WTC11 (cell line): ENCODE results near the gene CAMTA1. TPM values are rescaled to one million over a fixed set of nuclear protein-coding genes. Genes with fewer than 3 reads are reported as not detected.

Experiments
- ATAC-seq: fragments of 200-7000 bp; cut with Tn5 transposase; 2 replicates; pipeline ENCODE4 v1.10.0; 2021; ENCODE audit warnings: mild to moderate bottlenecking, moderate library complexity
- CTCF ChIA-PET: fragments of 300-600 bp; sonication (Branson Sonifier 250); formaldehyde crosslinking; loops from one replicate; lab custom pipeline; 2021; ENCODE audit warnings: antibody characterized with exemption; lab: Charles Lee
- POLR2A ChIA-PET: fragments of 350-600 bp; sonication (Branson Sonifier 250); formaldehyde crosslinking; loops from one replicate; lab custom pipeline; 2021; ENCODE audit warnings: antibody characterized with exemption; lab: Charles Lee
- DNase-seq: peaks from one replicate; pipeline ENCODE4 v3.0.0; 2021; ENCODE audit warnings: low spot score
- H3K27ac Mint-ChIP-seq: 2 replicates; pipeline ENCODE4 v1.8.0; 2021; ENCODE audit warnings: mixed read lengths
- H3K27me3 Mint-ChIP-seq: 2 replicates; pipeline ENCODE4 v1.8.0; 2021; ENCODE audit warnings: low read depth, mild to moderate bottlenecking, moderate library complexity, mixed read lengths
- H3K36me3 Mint-ChIP-seq: 2 replicates; pipeline ENCODE4 v1.8.0; 2021; ENCODE audit warnings: mixed read lengths
- H3K4me1 Mint-ChIP-seq: 2 replicates; pipeline ENCODE4 v1.8.0; 2022; ENCODE audit warnings: mixed read lengths
- H3K4me3 Mint-ChIP-seq: 2 replicates; pipeline ENCODE4 v1.8.0; 2021; ENCODE audit warnings: mild to moderate bottlenecking, moderate library complexity, mixed read lengths
- H3K9me3 Mint-ChIP-seq: 2 replicates; pipeline ENCODE4 v1.8.0; 2021; ENCODE audit warnings: mixed read lengths
- ATF2 ChIP-seq: sonication (generic); formaldehyde crosslinking; IDR thresholded peaks from 2 replicates; pipeline ENCODE4 v1.8.1; 2022; ENCODE audit warnings: low read depth, missing genetic modification reagents, borderline replicate concordance
- ATF3 ChIP-seq: sonication (generic); formaldehyde crosslinking; conservative IDR thresholded peaks from 2 replicates; pipeline ENCODE4 v1.8.1; 2022; ENCODE audit warnings: mild to moderate bottlenecking, missing genetic modification reagents
- ATF6 ChIP-seq: sonication (generic); formaldehyde crosslinking; IDR thresholded peaks from 2 replicates; pipeline ENCODE4 v1.8.1; 2023; ENCODE audit warnings: mild to moderate bottlenecking, missing genetic modification reagents
- ESRRA ChIP-seq: sonication (generic); formaldehyde crosslinking; IDR thresholded peaks from 2 replicates; pipeline ENCODE4 v1.8.1; 2022; ENCODE audit warnings: mild to moderate bottlenecking, missing genetic modification reagents, borderline replicate concordance
- FOXK1 ChIP-seq: sonication (generic); formaldehyde crosslinking; IDR thresholded peaks from 2 replicates; pipeline ENCODE4 v1.8.0; 2022; ENCODE audit warnings: mild to moderate bottlenecking, moderate library complexity, missing genetic modification reagents
- HMGA2 ChIP-seq: fragments of 250-450 bp; sonication (Bioruptor Pico); IDR thresholded peaks from 2 replicates; pipeline ENCODE4 v1.4.0; 2021; ENCODE audit warnings: mild to moderate bottlenecking, moderate library complexity
- IRF2 ChIP-seq: sonication (generic); formaldehyde crosslinking; IDR thresholded peaks from 2 replicates; pipeline ENCODE4 v1.8.0; 2022; ENCODE audit warnings: low read depth, missing genetic modification reagents, borderline replicate concordance
- MXD4 ChIP-seq: fragments of 250-450 bp; sonication (Bioruptor Pico); IDR thresholded peaks from 2 replicates; pipeline ENCODE4 v1.8.0; 2021; ENCODE audit warnings: mild to moderate bottlenecking, moderate library complexity, borderline replicate concordance
- MYBL2 ChIP-seq: sonication (generic); formaldehyde crosslinking; IDR thresholded peaks from 2 replicates; pipeline ENCODE4 v1.8.1; 2023; ENCODE audit warnings: mild to moderate bottlenecking, moderate library complexity, missing genetic modification reagents
- NFATC4 ChIP-seq: fragments of 250-450 bp; sonication (Bioruptor Pico); IDR thresholded peaks from 2 replicates; pipeline ENCODE4 v1.9.0; 2021; ENCODE audit warnings: mild to moderate bottlenecking
- NR1H2 ChIP-seq: sonication (generic); formaldehyde crosslinking; IDR thresholded peaks from 2 replicates; pipeline ENCODE4 v1.9.0; 2021; ENCODE audit warnings: mild to moderate bottlenecking, moderate library complexity, missing genetic modification reagents
- NR3C1 ChIP-seq: sonication (generic); formaldehyde crosslinking; conservative IDR thresholded peaks from 2 replicates; pipeline ENCODE4 v1.8.1; 2023; ENCODE audit warnings: low read depth, mild to moderate bottlenecking, missing genetic modification reagents
- OVOL2 ChIP-seq: fragments of 250-450 bp; sonication (Bioruptor Pico); IDR thresholded peaks from 2 replicates; pipeline ENCODE4 v1.9.0; 2021; ENCODE audit warnings: mild to moderate bottlenecking, borderline replicate concordance
- TEAD1 ChIP-seq: sonication (generic); formaldehyde crosslinking; IDR thresholded peaks from 2 replicates; pipeline ENCODE4 v1.8.0; 2022; ENCODE audit warnings: mild to moderate bottlenecking, missing genetic modification reagents
- USF1 ChIP-seq: sonication (generic); formaldehyde crosslinking; IDR thresholded peaks from 2 replicates; pipeline ENCODE4 v1.8.0; 2022; ENCODE audit warnings: mild to moderate bottlenecking, missing genetic modification reagents
- ZBTB21 ChIP-seq: sonication (generic); formaldehyde crosslinking; IDR thresholded peaks from 2 replicates; pipeline ENCODE4 v1.8.1; 2023; ENCODE audit warnings: mild to moderate bottlenecking, missing genetic modification reagents, borderline replicate concordance
- ZBTB43 ChIP-seq: sonication (generic); formaldehyde crosslinking; IDR thresholded peaks from 2 replicates; pipeline ENCODE4 v1.8.1; 2023; ENCODE audit warnings: mild to moderate bottlenecking, missing genetic modification reagents
- ZNF263 ChIP-seq: sonication (generic); formaldehyde crosslinking; IDR thresholded peaks from 2 replicates; pipeline ENCODE4 v1.8.1; 2022; ENCODE audit warnings: low read depth, mild to moderate bottlenecking, moderate library complexity, missing genetic modification reagents
- ZNF396 ChIP-seq: fragments of 250-450 bp; sonication (Bioruptor Pico); IDR thresholded peaks from 2 replicates; pipeline ENCODE4 v1.8.0; 2021; ENCODE audit warnings: mild to moderate bottlenecking, moderate library complexity, borderline replicate concordance
- ZNF512 ChIP-seq: sonication (generic); formaldehyde crosslinking; IDR thresholded peaks from 2 replicates; pipeline ENCODE4 v1.8.1; 2022; ENCODE audit warnings: missing genetic modification reagents, borderline replicate concordance
- total RNA-seq: library from RNA; stranded (reverse); gene quantifications from 3 replicates; pipeline ENCODE4 v1.2.3, GENCODE V29; 2021

CAMTA1 gene
- total RNA-seq, 1 experiment from 2014 or later = 86.4 TPM

GRCh38 chr1:6942990-6943389, 157.7 kb downstream of the CAMTA1 start:
- POLR2A ChIA-PET = no interaction called here
- Mint-ChIP-seq H3K4me1 (no peaks in the 10 kb centered on the region), H3K36me3 (no peaks in the 10 kb centered on the region), H3K27me3 (no peaks in the 10 kb centered on the region), H3K9me3 (peaks cover 7% of the 10 kb centered on the region; the same call in 1 of the 2 replicates), H3K4me3 (no peak overlapping the region), H3K27ac (no peak overlapping the region)
- peak; percentile 61; the same call in 1 of the 2 replicates for TF ChIP-seq ZNF263 (CRISPR knock-in tag)
- TF ChIP-seq NFATC4 (CRISPR knock-in tag) = no peak
- no peak for TF ChIP-seq ZBTB21 (CRISPR knock-in tag)
- ATAC-seq (no peak), DNase-seq (no peak)
- CTCF ChIA-PET = interaction anchor here (0.5 to 0.7 kb wide), 3 partner anchors 215 to 1406 kb away, joined by 3 to 6 read pairs (median 4); no protein-coding TSS in a partner anchor

GRCh38 chr1:6944434-6944833, 159.2 kb downstream of the CAMTA1 start:
- no peak overlapping the region for H3K27ac Mint-ChIP-seq
- TF ChIP-seq IRF2 (CRISPR knock-in tag) = no peak
- TF ChIP-seq, all 79 proteins: peak for 0
- peaks cover 4% of the 10 kb centered on the region; the same call in 1 of the 2 replicates for H3K9me3 Mint-ChIP-seq
- no peaks in the 10 kb centered on the region for H3K36me3 Mint-ChIP-seq
- no peak for ATAC-seq
- DNase-seq = no peak
- no peaks in the 10 kb centered on the region for H3K27me3 Mint-ChIP-seq
- ChIA-PET CTCF (no interaction called here), POLR2A (no interaction called here)
- no peak overlapping the region for H3K4me3 Mint-ChIP-seq
- H3K4me1 Mint-ChIP-seq = no peaks in the 10 kb centered on the region

- DNase-seq (no peak), ATAC-seq (no peak)
- ChIA-PET CTCF (no interaction called here), POLR2A (no interaction called here)
- Mint-ChIP-seq H3K36me3 (no peaks in the 10 kb centered on the region), H3K4me1 (no peaks in the 10 kb centered on the region), H3K27ac (no peak overlapping the region), H3K9me3 (peaks cover 4% of the 10 kb centered on the region; the same call in 1 of the 2 replicates), H3K4me3 (no peak overlapping the region), H3K27me3 (no peaks in the 10 kb centered on the region)
- TF ChIP-seq ATF6 (CRISPR knock-in tag) = no peak
- TF ChIP-seq ZNF396 = no peak
These were observed 162.7 kb downstream of the CAMTA1 start for GRCh38 chr1:6947952-6948351.

GRCh38 chr1:6948416-6948815, 163.2 kb downstream of the CAMTA1 start:
- no peak for ATAC-seq
- Mint-ChIP-seq H3K4me3 (no peak overlapping the region), H3K4me1 (no peaks in the 10 kb centered on the region), H3K9me3 (peaks cover 4% of the 10 kb centered on the region; the same call in 1 of the 2 replicates), H3K36me3 (no peaks in the 10 kb centered on the region), H3K27ac (no peak overlapping the region), H3K27me3 (no peaks in the 10 kb centered on the region)
- DNase-seq = no peak
- CTCF ChIA-PET = no interaction called here
- POLR2A ChIA-PET = no interaction called here
- TF ChIP-seq NR1H2 (CRISPR knock-in tag) (no peak), ATF3 (CRISPR knock-in tag) (no peak), HMGA2 (CRISPR knock-in tag) (no peak), OVOL2 (CRISPR knock-in tag) (no peak), ATF2 (CRISPR knock-in tag) (no peak), ZBTB43 (CRISPR knock-in tag) (no peak), ESRRA (CRISPR knock-in tag) (no peak), FOXK1 (no peak), TEAD1 (CRISPR knock-in tag) (no peak), ZNF512 (CRISPR knock-in tag) (no peak), MXD4 (CRISPR knock-in tag) (no peak), MYBL2 (CRISPR knock-in tag) (no peak), NR3C1 (no peak), ZNF263 (CRISPR knock-in tag) (no peak), ZBTB21 (CRISPR knock-in tag) (no peak), USF1 (no peak), ZNF396 (no peak)
